ENCODE measurements around the gene RPL7L1. TPM values are rescaled to one million over a fixed set of nuclear protein-coding genes. Genes with fewer than 3 reads are reported as not detected.

The RPL7L1 gene
- total RNA-seq, 1 experiment from 2014 or later, result 84.1 TPM

GRCh38 chr6:42907336-42907735 lies 27.9 kb downstream of the RPL7L1 start:
- intact Hi-C loops (cut with micrococcal nuclease; ENCODE audit: unreplicated experiment), result loop anchor here (10.0 kb wide), 3 partner anchors 107 to 1547 kb away; partner anchors contain the start of genes KLHDC3 and MEA1
- BruUV-seq (replicated peaks), result no TSS peak
- Histone ChIP-seq H3F3A (ENCODE audit: insufficient read depth, low read depth) (no peaks in the 10 kb centered on the region), H4K20me1 (ENCODE audit: insufficient read depth) (no peaks in the 10 kb centered on the region), H3K27me3 (ENCODE audit: insufficient read depth, low read depth) (no peaks in the 10 kb centered on the region), H3K9me3 (ENCODE audit: insufficient read depth, low read depth) (no peaks in the 10 kb centered on the region), H3K9me2 (ENCODE audit: insufficient read depth) (no peaks in the 10 kb centered on the region), H3K4me1 (replicated peaks; ENCODE audit: insufficient read depth) (no peaks in the 10 kb centered on the region), H2AFZ (no peak overlapping the region), H3K79me2 (ENCODE audit: low read depth) (no peaks in the 10 kb centered on the region), H3K27ac (no peak overlapping the region), H3K36me3 (ENCODE audit: low read depth) (no peaks in the 10 kb centered on the region), H3K4me2 (no peak overlapping the region), H3K4me3 (no peak overlapping the region)
- TF ChIP-seq EZH2 (IDR thresholded peaks at IDR 0.05; ENCODE audit: low read depth), result no peak
- TF ChIP-seq CTCF (conservative IDR thresholded peaks at IDR 0.05), result no peak
- no peak for DNase-seq
- CTCF ChIA-PET, result no interaction called here
- POLR2A ChIA-PET (ENCODE audit: unreplicated experiment), result interaction anchor here (0.5 kb wide), 1 partner anchor 22 kb away, joined by 3 read pairs; the partner anchor contains the start of gene CNPY3

- Histone ChIP-seq H3K4me1 (replicated peaks; ENCODE audit: insufficient read depth) (no peaks in the 10 kb centered on the region), H3K4me2 (no peak overlapping the region), H3K36me3 (ENCODE audit: low read depth) (no peaks in the 10 kb centered on the region), H3K79me2 (ENCODE audit: low read depth) (no peaks in the 10 kb centered on the region), H3K4me3 (no peak overlapping the region), H3K9me2 (ENCODE audit: insufficient read depth) (no peaks in the 10 kb centered on the region), H3K27me3 (ENCODE audit: insufficient read depth, low read depth) (no peaks in the 10 kb centered on the region), H2AFZ (no peak overlapping the region), H4K20me1 (ENCODE audit: insufficient read depth) (no peaks in the 10 kb centered on the region), H3F3A (ENCODE audit: insufficient read depth, low read depth) (no peaks in the 10 kb centered on the region; the same call in 1 of the 2 replicates), H3K27ac (no peak overlapping the region), H3K9me3 (ENCODE audit: insufficient read depth, low read depth) (no peaks in the 10 kb centered on the region)
- POLR2A ChIA-PET (ENCODE audit: unreplicated experiment), result no interaction called here
- CTCF ChIA-PET, result interaction anchor here (0.7 kb wide), 1 partner anchor 321 kb away, joined by 9 read pairs; no protein-coding TSS in a partner anchor
- intact Hi-C loops (cut with micrococcal nuclease; ENCODE audit: unreplicated experiment), result loop anchor here (10.0 kb wide), 3 partner anchors 105 to 1545 kb away; partner anchors contain the start of genes KLHDC3 and MEA1
- TF ChIP-seq EZH2 (IDR thresholded peaks at IDR 0.05; ENCODE audit: low read depth) (no peak), CTCF (conservative IDR thresholded peaks at IDR 0.05) (no peak)
- no peak for DNase-seq
- BruUV-seq (replicated peaks), result no TSS peak
Measured at GRCh38 chr6:42909835-42910234, 30.4 kb downstream of the RPL7L1 start.

- TF ChIP-seq EZH2 (IDR thresholded peaks at IDR 0.05; ENCODE audit: low read depth) (no peak), CTCF (conservative IDR thresholded peaks at IDR 0.05) (no peak)
- H3K4me2 ChIP-seq, result no peak overlapping the region
- no peaks in the 10 kb centered on the region for H3K9me3 ChIP-seq (ENCODE audit: insufficient read depth, low read depth)
- no TSS peak for BruUV-seq (replicated peaks)
- intact Hi-C loops (cut with micrococcal nuclease; ENCODE audit: unreplicated experiment), result no loop called here
- H2AFZ ChIP-seq, result no peak overlapping the region
- no peaks in the 10 kb centered on the region for H3K4me1 ChIP-seq (replicated peaks; ENCODE audit: insufficient read depth)
- no peaks in the 10 kb centered on the region for H3K36me3 ChIP-seq (ENCODE audit: low read depth)
- no peaks in the 10 kb centered on the region for H3K79me2 ChIP-seq (ENCODE audit: low read depth)
- POLR2A ChIA-PET (ENCODE audit: unreplicated experiment), result no interaction called here
- no peak overlapping the region for H3K27ac ChIP-seq
- H3K27me3 ChIP-seq (ENCODE audit: insufficient read depth, low read depth), result no peaks in the 10 kb centered on the region
- no peak overlapping the region for H3K4me3 ChIP-seq
- DNase-seq, result no peak
- CTCF ChIA-PET, result no interaction called here
- H3F3A ChIP-seq (ENCODE audit: insufficient read depth, low read depth), result no peaks in the 10 kb centered on the region; the same call in 1 of the 2 replicates
- H3K9me2 ChIP-seq (ENCODE audit: insufficient read depth), result no peaks in the 10 kb centered on the region
- H4K20me1 ChIP-seq (ENCODE audit: insufficient read depth), result no peaks in the 10 kb centered on the region
Measured at GRCh38 chr6:42911171-42912021, 32.0 kb downstream of the RPL7L1 start.

Data from PC-9 (cell line).